Astrocyte (in vitro differentiated cells and primary cell): ENCODE data around the gene DNAH17. TPM values are rescaled to one million over a fixed set of nuclear protein-coding genes. Genes with fewer than 3 reads are reported as not detected.

Experiments used
- DNase-seq: peaks from one replicate; pipeline ENCODE4 v3.0.0-alpha.2; 2010; ENCODE audit warnings: low read depth
- FAIRE-seq: peaks from 2 replicates; lab custom pipeline; 2011; peaks lifted over from hg19 to GRCh38; lab: Jason Lieb, UNC
- H2AFZ ChIP-seq: 2 replicates; pipeline ENCODE4 v1.6.0; 2012; ENCODE audit warnings: low read depth, low read length, inconsistent platforms
- H3K27ac ChIP-seq: 2 replicates; pipeline ENCODE4 v1.5.1; 2011; ENCODE audit warnings: low read depth, low read length, inconsistent platforms
- H3K27me3 ChIP-seq: 2 replicates; pipeline ENCODE4 v1.6.0; 2011; ENCODE audit warnings: low read length, inconsistent platforms; ENCODE audit not compliant: insufficient read depth
- H3K36me3 ChIP-seq: 2 replicates; pipeline ENCODE4 v1.5.1; 2011; ENCODE audit warnings: low read length, inconsistent platforms; ENCODE audit not compliant: insufficient read depth
- H3K4me1 ChIP-seq: 2 replicates; pipeline ENCODE4 v1.5.1; 2011; ENCODE audit warnings: low read length, inconsistent platforms; ENCODE audit not compliant: insufficient read depth
- H3K4me2 ChIP-seq: 2 replicates; pipeline ENCODE4 v1.6.0; 2012; ENCODE audit warnings: low read length, inconsistent platforms
- H3K4me3 ChIP-seq: 2 replicates; pipeline ENCODE4 v1.5.1; 2011; ENCODE audit warnings: low read depth, mild to moderate bottlenecking, low read length, inconsistent platforms; ENCODE audit not compliant: insufficient read depth
- H3K79me2 ChIP-seq: 2 replicates; pipeline ENCODE4 v1.6.0; 2012; ENCODE audit warnings: mild to moderate bottlenecking, low read length, inconsistent platforms; ENCODE audit not compliant: insufficient read depth
- H3K9ac ChIP-seq: 2 replicates; pipeline ENCODE4 v1.6.0; 2012; ENCODE audit warnings: mild to moderate bottlenecking, low read length, inconsistent platforms
- H3K9me3 ChIP-seq: 2 replicates; pipeline ENCODE4 v1.5.1; 2012; ENCODE audit warnings: low read depth, mild to moderate bottlenecking, low read length, inconsistent platforms; ENCODE audit not compliant: insufficient read depth
- H4K20me1 ChIP-seq: 2 replicates; pipeline ENCODE4 v1.6.0; 2012; ENCODE audit warnings: low read length, inconsistent platforms; ENCODE audit not compliant: insufficient read depth
- H3K27ac Mint-ChIP-seq: one replicate; pipeline ENCODE4 v1.8.0; 2021; ENCODE audit warnings: mild to moderate bottlenecking, mixed read lengths; ENCODE audit not compliant: unreplicated experiment
- H3K27me3 Mint-ChIP-seq: one replicate; pipeline ENCODE4 v1.8.0; 2021; ENCODE audit warnings: low read depth, mixed read lengths; ENCODE audit not compliant: unreplicated experiment
- H3K36me3 Mint-ChIP-seq: one replicate; pipeline ENCODE4 v1.8.0; 2021; ENCODE audit warnings: low read depth, mixed read lengths; ENCODE audit not compliant: unreplicated experiment
- H3K4me1 Mint-ChIP-seq: one replicate; pipeline ENCODE4 v1.8.0; 2021; ENCODE audit warnings: low read depth, mixed read lengths; ENCODE audit not compliant: unreplicated experiment
- H3K4me3 Mint-ChIP-seq: one replicate; pipeline ENCODE4 v1.8.0; 2021; ENCODE audit warnings: mild to moderate bottlenecking, moderate library complexity, mixed read lengths; ENCODE audit not compliant: unreplicated experiment
- H3K9me3 Mint-ChIP-seq: one replicate; pipeline ENCODE4 v1.8.0; 2021; ENCODE audit warnings: mild to moderate bottlenecking, mixed read lengths; ENCODE audit not compliant: unreplicated experiment
- EZH2 ChIP-seq: IDR thresholded peaks from 2 replicates; pipeline ENCODE4 v1.6.1; 2012; ENCODE audit warnings: mild to moderate bottlenecking, low read length, inconsistent platforms; ENCODE audit not compliant: insufficient read depth
- total RNA-seq: library from RNA; stranded (reverse); gene quantifications from 2 replicates; pipeline ENCODE4 v1.2.1, GENCODE V29; 2021
- TF ChIP-seq, protein P1 (sequence below): IDR thresholded peaks from 2 replicates; pipeline ENCODE4 v1.5.1; 2011; ENCODE audit warnings: low read depth, mild to moderate bottlenecking, inconsistent platforms, low read length, moderate library complexity; ENCODE audit not compliant: insufficient read depth

The DNAH17 gene
- total RNA-seq, 1 donor from 2014 or later = 0.14 TPM

DNA sequence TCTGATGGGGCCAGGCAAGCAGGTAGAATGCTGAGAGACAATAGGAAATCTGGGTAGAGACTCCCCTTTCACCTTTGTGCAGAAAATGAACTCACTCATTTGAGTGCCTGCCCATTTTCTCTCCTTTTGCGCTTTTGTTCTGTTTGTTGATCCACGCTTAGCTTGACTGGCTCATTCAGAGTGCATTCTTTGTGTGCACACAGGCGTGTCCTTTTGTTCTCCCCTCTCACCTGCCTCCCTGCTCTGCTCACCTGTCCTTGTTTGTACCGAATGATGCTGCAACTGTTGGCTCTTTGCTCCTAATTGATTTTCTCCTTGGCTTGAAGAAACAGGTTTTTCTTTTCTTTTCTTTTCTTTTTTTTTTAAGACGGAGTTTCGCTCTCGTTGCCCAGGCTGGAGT lies 183.0 kb downstream of the DNAH17 start:
- Histone ChIP-seq H3K27ac (no peak overlapping the region), H2AFZ (no peak overlapping the region), H3K9ac (no peak overlapping the region), H4K20me1 (peaks cover 68% of the 10 kb centered on the region), H3K36me3 (peaks cover 17% of the 10 kb centered on the region), H3K79me2 (peaks cover 88% of the 10 kb centered on the region), H3K27me3 (no peaks in the 10 kb centered on the region), H3K4me1 (peaks cover 38% of the 10 kb centered on the region), H3K4me2 (no peak overlapping the region), H3K4me3 (no peak overlapping the region), H3K9me3 (no peaks in the 10 kb centered on the region)
- DNase-seq (no peak), FAIRE-seq (no peak)
- no peaks in the 10 kb centered on the region for H3K27me3 Mint-ChIP-seq
- peaks cover 58% of the 10 kb centered on the region for H3K4me1 Mint-ChIP-seq
- peaks cover 24% of the 10 kb centered on the region for H3K36me3 Mint-ChIP-seq
- TF ChIP-seq, protein P1, sequence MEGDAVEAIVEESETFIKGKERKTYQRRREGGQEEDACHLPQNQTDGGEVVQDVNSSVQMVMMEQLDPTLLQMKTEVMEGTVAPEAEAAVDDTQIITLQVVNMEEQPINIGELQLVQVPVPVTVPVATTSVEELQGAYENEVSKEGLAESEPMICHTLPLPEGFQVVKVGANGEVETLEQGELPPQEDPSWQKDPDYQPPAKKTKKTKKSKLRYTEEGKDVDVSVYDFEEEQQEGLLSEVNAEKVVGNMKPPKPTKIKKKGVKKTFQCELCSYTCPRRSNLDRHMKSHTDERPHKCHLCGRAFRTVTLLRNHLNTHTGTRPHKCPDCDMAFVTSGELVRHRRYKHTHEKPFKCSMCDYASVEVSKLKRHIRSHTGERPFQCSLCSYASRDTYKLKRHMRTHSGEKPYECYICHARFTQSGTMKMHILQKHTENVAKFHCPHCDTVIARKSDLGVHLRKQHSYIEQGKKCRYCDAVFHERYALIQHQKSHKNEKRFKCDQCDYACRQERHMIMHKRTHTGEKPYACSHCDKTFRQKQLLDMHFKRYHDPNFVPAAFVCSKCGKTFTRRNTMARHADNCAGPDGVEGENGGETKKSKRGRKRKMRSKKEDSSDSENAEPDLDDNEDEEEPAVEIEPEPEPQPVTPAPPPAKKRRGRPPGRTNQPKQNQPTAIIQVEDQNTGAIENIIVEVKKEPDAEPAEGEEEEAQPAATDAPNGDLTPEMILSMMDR = no peak
- TF ChIP-seq EZH2 = no peak
- no peak overlapping the region for H3K27ac Mint-ChIP-seq
- no peaks in the 10 kb centered on the region for H3K9me3 Mint-ChIP-seq
- H3K4me3 Mint-ChIP-seq = no peak overlapping the region

DNA sequence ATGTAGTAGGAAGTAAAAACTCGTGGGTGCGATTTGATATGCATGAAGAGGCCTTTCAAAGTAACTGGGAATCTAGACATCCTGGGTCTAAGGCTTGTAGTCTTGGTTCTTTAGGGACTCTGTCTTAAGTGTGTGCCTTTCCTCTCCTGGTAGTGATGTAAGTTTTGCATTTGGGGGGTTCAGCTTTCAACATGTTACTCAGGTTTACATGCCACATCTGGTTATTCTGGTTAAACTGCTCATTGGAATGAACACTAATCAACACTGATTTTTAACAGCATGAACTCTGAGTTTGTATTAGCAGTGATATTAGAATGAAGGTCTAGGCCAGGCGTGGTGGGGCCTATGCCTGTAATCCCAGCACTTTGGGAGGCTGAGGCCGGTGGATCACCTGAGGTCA lies 183.6 kb downstream of the DNAH17 start:
- Histone ChIP-seq H3K27me3 (no peaks in the 10 kb centered on the region), H3K4me1 (peaks cover 40% of the 10 kb centered on the region), H3K27ac (no peak overlapping the region), H3K4me3 (no peak overlapping the region), H2AFZ (no peak overlapping the region), H4K20me1 (peaks cover 66% of the 10 kb centered on the region), H3K36me3 (peaks cover 11% of the 10 kb centered on the region), H3K79me2 (peaks cover 88% of the 10 kb centered on the region), H3K4me2 (no peak overlapping the region), H3K9ac (no peak overlapping the region), H3K9me3 (no peaks in the 10 kb centered on the region)
- peak overlapping the region; percentile 4 for H3K4me3 Mint-ChIP-seq
- TF ChIP-seq EZH2 = no peak
- TF ChIP-seq, protein P1 = no peak
- H3K9me3 Mint-ChIP-seq = no peaks in the 10 kb centered on the region
- DNase-seq = no peak
- H3K36me3 Mint-ChIP-seq = peaks cover 20% of the 10 kb centered on the region
- no peaks in the 10 kb centered on the region for H3K27me3 Mint-ChIP-seq
- FAIRE-seq = no peak
- peak overlapping the region; percentile 66 for H3K27ac Mint-ChIP-seq
- H3K4me1 Mint-ChIP-seq = peaks cover 58% of the 10 kb centered on the region

DNA sequence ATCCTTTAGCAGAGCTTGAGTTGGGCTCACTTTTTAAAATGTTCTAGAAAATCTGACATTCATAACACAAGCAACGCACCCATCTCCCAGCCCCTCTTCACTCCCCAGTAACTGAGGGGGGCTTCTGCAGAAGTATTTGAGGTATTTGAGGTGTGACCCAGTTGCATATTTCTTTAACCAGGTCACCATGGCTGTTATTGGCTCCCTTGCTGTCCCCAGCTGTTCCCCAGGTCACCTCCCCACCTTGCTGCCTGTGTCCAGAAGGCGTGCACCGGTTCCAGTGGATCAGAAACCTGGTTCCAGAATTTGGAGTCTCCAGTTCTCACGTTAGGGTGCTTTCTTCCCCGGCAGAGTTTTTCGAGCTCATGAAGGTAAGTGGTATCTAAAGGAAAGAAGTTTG lies 184.9 kb downstream of the DNAH17 start:
- H3K36me3 ChIP-seq = peaks cover 5% of the 10 kb centered on the region
- no peak for FAIRE-seq
- no peak overlapping the region for H3K4me3 ChIP-seq
- H2AFZ ChIP-seq = no peak overlapping the region
- Mint-ChIP-seq H3K27me3 (no peaks in the 10 kb centered on the region), H3K4me3 (no peak overlapping the region), H3K36me3 (peaks cover 17% of the 10 kb centered on the region), H3K4me1 (peaks cover 54% of the 10 kb centered on the region), H3K27ac (peak overlapping the region; percentile 95), H3K9me3 (no peaks in the 10 kb centered on the region)
- peaks cover 95% of the 10 kb centered on the region for H3K79me2 ChIP-seq
- no peaks in the 10 kb centered on the region for H3K27me3 ChIP-seq
- peaks cover 64% of the 10 kb centered on the region for H4K20me1 ChIP-seq
- TF ChIP-seq, protein P1 = no peak
- no peak for TF ChIP-seq EZH2
- peak overlapping the region; percentile 73 for H3K4me2 ChIP-seq
- no peak for DNase-seq
- H3K9me3 ChIP-seq = no peaks in the 10 kb centered on the region
- H3K9ac ChIP-seq = peak overlapping the region; percentile 68
- peaks cover 42% of the 10 kb centered on the region for H3K4me1 ChIP-seq
- peak overlapping the region; percentile 81 for H3K27ac ChIP-seq
